ENCODE measurements around the gene LMCD1.

- TF ChIP-seq, protein P1, sequence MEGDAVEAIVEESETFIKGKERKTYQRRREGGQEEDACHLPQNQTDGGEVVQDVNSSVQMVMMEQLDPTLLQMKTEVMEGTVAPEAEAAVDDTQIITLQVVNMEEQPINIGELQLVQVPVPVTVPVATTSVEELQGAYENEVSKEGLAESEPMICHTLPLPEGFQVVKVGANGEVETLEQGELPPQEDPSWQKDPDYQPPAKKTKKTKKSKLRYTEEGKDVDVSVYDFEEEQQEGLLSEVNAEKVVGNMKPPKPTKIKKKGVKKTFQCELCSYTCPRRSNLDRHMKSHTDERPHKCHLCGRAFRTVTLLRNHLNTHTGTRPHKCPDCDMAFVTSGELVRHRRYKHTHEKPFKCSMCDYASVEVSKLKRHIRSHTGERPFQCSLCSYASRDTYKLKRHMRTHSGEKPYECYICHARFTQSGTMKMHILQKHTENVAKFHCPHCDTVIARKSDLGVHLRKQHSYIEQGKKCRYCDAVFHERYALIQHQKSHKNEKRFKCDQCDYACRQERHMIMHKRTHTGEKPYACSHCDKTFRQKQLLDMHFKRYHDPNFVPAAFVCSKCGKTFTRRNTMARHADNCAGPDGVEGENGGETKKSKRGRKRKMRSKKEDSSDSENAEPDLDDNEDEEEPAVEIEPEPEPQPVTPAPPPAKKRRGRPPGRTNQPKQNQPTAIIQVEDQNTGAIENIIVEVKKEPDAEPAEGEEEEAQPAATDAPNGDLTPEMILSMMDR (IDR thresholded peaks at IDR 0.05): no peak
- no peak for TF ChIP-seq EZH2 (IDR thresholded peaks at IDR 0.05; ENCODE audit: borderline replicate concordance, insufficient read depth, low read depth, low read length, poor library complexity, severe bottlenecking)
Measured at GRCh38 chr3:8529181-8529637, 27.6 kb downstream of the LMCD1 start.
